NT2/D1 (cell line): ENCODE results near the gene DOK3.

Source experiments
- SUZ12 ChIP-seq: IDR thresholded peaks from 2 replicates; pipeline ENCODE4 v1.6.1; 2011; ENCODE audit not compliant: insufficient read length, insufficient read depth; ENCODE audit errors: extremely low read depth
- YY1 ChIP-seq: IDR thresholded peaks from 2 replicates; pipeline ENCODE4 v1.6.1; 2011; ENCODE audit not compliant: insufficient read length, insufficient read depth
- ZNF274 ChIP-seq: IDR thresholded peaks from 2 replicates; pipeline ENCODE4 v1.6.1; 2011; ENCODE audit warnings: mild to moderate bottlenecking, low read depth, low read length

DNA sequence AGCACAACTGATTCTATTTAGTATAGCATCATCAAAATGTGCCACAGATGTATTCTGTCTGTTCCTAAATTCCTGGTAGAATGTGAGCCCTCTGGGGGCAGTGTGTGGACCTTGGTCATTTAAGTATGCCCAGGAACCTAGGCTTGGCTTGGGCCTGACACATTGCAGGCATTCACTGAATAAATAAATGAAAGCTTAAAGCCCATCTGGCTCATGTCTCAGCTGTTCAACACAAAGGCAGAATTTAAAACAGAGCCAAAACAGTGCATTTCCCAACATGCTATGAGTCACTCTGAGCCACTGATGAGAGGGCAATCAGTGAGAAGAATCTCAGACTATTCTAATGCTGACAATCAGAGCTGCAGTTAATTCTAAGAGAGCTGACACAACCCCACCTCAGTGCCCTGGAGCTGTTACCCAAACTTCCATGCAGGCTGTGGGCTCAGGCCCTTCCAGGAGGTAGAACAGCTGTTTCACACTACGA, 36.7 kb upstream of the DOK3 start:
- no peak for TF ChIP-seq ZNF274
- TF ChIP-seq SUZ12: no peak
- TF ChIP-seq YY1: no peak
